ENCODE data around the gene XPNPEP2. TPM values are rescaled to one million over a fixed set of nuclear protein-coding genes. Genes with fewer than 3 reads are reported as not detected.

XPNPEP2 gene
- polyA plus RNA-seq, 3 donors = 0.19 TPM; not detected in 2

DNA sequence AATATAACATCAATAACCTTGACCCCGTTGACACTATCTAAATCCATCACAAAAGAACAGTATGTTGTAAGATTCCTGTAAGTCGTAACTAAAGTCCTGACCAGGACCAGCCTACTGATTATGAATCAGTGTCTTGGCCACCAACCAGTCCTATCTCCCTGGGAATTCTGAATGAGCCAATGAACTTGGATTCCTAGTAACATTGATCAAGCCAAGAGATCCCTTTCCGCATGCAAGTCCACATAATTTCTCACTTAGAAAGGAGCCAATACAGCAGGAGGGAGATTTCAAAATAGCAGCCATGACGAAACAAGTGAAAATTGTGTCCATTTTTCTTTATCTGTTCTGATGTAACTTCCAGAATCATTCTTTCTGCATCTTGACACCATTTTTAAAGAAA, 9.5 kb downstream of the XPNPEP2 start:
- peaks cover 0 to 13% (median 0%) of the 10 kb centered on the region in 3 donors for H3K27me3 Mint-ChIP-seq (ENCODE audit: low read depth in 3 of 3)
- Histone ChIP-seq H3K27ac (ENCODE audit: low read depth in 1 of 2, low read length in 2 of 2) (peak overlapping the region; percentile 20 to 38), H3K27me3 (ENCODE audit: control insufficient read depth in 2 of 2, insufficient read depth in 2 of 2, low read length in 2 of 2) (no peaks in the 10 kb centered on the region), H3K4me2 (replicated peaks; ENCODE audit: extremely low read depth, low read length, poor library complexity, severe bottlenecking) (peak overlapping the region; percentile 49), H3K36me3 (replicated peaks in 1 of 2; ENCODE audit: control insufficient read depth in 1 of 2, insufficient read depth in 2 of 2, low read length in 2 of 2) (no peaks in the 10 kb centered on the region), H2AFZ (ENCODE audit: insufficient read depth, low read depth, low read length, poor library complexity, severe bottlenecking) (no peak overlapping the region), H3K4me1 (ENCODE audit: control insufficient read depth in 1 of 2, insufficient read depth in 2 of 2, low read length in 2 of 2) (peaks cover 43 to 71% of the 10 kb centered on the region in 2 donors), H3K79me2 (ENCODE audit: insufficient read depth, low read length) (no peaks in the 10 kb centered on the region), H3K4me3 (replicated peaks in 1 of 3; ENCODE audit: low read depth in 2 of 3, low read length in 3 of 3) (peak overlapping the region in 1 of 3 experiments; percentile 38), H3K9me3 (replicated peaks in 1 of 2; ENCODE audit: control insufficient read depth in 1 of 2, insufficient read depth in 1 of 2, low read length in 2 of 2) (no peaks in the 10 kb centered on the region), H3K9ac (ENCODE audit: insufficient read depth, low read length, poor library complexity, severe bottlenecking) (no peak overlapping the region), H4K20me1 (ENCODE audit: insufficient read depth, low read length) (no peaks in the 10 kb centered on the region)
- no CpG with 5 or more reads among the region's 4 CpGs for WGBS (ENCODE audit: insufficient coverage)
- no peak overlapping the region for H3K4me3 Mint-ChIP-seq
- H3K27ac Mint-ChIP-seq = peak overlapping the region; percentile 46 to 90 (median 68)
- H3K36me3 Mint-ChIP-seq = no peaks in the 10 kb centered on the region
- TF ChIP-seq, protein P1, sequence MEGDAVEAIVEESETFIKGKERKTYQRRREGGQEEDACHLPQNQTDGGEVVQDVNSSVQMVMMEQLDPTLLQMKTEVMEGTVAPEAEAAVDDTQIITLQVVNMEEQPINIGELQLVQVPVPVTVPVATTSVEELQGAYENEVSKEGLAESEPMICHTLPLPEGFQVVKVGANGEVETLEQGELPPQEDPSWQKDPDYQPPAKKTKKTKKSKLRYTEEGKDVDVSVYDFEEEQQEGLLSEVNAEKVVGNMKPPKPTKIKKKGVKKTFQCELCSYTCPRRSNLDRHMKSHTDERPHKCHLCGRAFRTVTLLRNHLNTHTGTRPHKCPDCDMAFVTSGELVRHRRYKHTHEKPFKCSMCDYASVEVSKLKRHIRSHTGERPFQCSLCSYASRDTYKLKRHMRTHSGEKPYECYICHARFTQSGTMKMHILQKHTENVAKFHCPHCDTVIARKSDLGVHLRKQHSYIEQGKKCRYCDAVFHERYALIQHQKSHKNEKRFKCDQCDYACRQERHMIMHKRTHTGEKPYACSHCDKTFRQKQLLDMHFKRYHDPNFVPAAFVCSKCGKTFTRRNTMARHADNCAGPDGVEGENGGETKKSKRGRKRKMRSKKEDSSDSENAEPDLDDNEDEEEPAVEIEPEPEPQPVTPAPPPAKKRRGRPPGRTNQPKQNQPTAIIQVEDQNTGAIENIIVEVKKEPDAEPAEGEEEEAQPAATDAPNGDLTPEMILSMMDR (IDR thresholded peaks at IDR 0.05) = no peak
- DNase-seq = peak in 2 of 3 donors; percentile 37 to 46
- intact Hi-C loops (cut with micrococcal nuclease) = no loop called here
- H3K9me3 Mint-ChIP-seq = no peaks in the 10 kb centered on the region
- peaks cover 84% of the 10 kb centered on the region for H3K4me1 Mint-ChIP-seq

DNA sequence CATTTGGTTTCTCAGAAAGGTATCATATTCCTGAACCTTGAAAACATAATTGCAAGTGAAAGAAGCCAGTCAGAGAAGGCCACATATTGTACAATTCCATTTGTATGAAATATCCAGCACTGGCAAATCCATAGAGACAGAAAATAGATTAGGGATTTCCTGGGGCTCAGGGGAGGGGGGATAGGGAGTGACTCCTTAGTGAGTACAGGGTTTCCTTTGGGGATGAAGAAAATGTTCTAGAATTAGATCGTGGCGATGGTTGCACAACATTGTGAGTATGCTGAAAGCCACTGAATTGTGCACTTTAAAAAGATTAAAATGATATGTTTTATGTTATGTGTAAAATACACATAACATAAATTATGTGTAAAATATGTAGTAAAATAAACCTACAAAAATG, 10.3 kb downstream of the XPNPEP2 start:
- intact Hi-C loops (cut with micrococcal nuclease) = no loop called here
- H3K4me3 Mint-ChIP-seq = no peak overlapping the region
- peaks cover 44 to 73% of the 10 kb centered on the region in 2 donors for H3K4me1 ChIP-seq (ENCODE audit: control insufficient read depth in 1 of 2, insufficient read depth in 2 of 2, low read length in 2 of 2)
- peaks cover 83% of the 10 kb centered on the region for H3K4me1 Mint-ChIP-seq
- no peaks in the 10 kb centered on the region for H3K36me3 ChIP-seq (replicated peaks in 1 of 2; ENCODE audit: control insufficient read depth in 1 of 2, insufficient read depth in 2 of 2, low read length in 2 of 2)
- no peaks in the 10 kb centered on the region for H3K36me3 Mint-ChIP-seq
- H3K27me3 ChIP-seq (ENCODE audit: control insufficient read depth in 2 of 2, insufficient read depth in 2 of 2, low read length in 2 of 2) = no peaks in the 10 kb centered on the region
- peaks cover 0 to 13% (median 0%) of the 10 kb centered on the region in 3 donors for H3K27me3 Mint-ChIP-seq (ENCODE audit: low read depth in 3 of 3)
- H3K9me3 Mint-ChIP-seq = no peaks in the 10 kb centered on the region
- no peak overlapping the region for H3K9ac ChIP-seq (ENCODE audit: insufficient read depth, low read length, poor library complexity, severe bottlenecking)
- H3K9me3 ChIP-seq (replicated peaks in 1 of 2; ENCODE audit: control insufficient read depth in 1 of 2, insufficient read depth in 1 of 2, low read length in 2 of 2) = no peaks in the 10 kb centered on the region
- no peak overlapping the region for H2AFZ ChIP-seq (ENCODE audit: insufficient read depth, low read depth, low read length, poor library complexity, severe bottlenecking)
- no peaks in the 10 kb centered on the region for H3K79me2 ChIP-seq (ENCODE audit: insufficient read depth, low read length)
- TF ChIP-seq, protein P1 (IDR thresholded peaks at IDR 0.05) = no peak
- H3K27ac ChIP-seq (ENCODE audit: low read depth in 1 of 2, low read length in 2 of 2) = no peak overlapping the region
- no peak overlapping the region for H3K4me3 ChIP-seq (replicated peaks in 1 of 3; ENCODE audit: low read depth in 2 of 3, low read length in 3 of 3)
- H3K27ac Mint-ChIP-seq = peak overlapping the region in 3 of 7 donors; percentile 46 to 68 (median 63)
- no peak overlapping the region for H3K4me2 ChIP-seq (replicated peaks; ENCODE audit: extremely low read depth, low read length, poor library complexity, severe bottlenecking)
- WGBS (ENCODE audit: insufficient coverage) = no CpG with 5 or more reads among the region's 2 CpGs
- no peaks in the 10 kb centered on the region for H4K20me1 ChIP-seq (ENCODE audit: insufficient read depth, low read length)
- no peak for DNase-seq
